Measurements from ENCODE around the gene SEC11A.

SEC11A gene

GRCh38 chr15:84749111-84749991, 33.4 kb upstream of the SEC11A start:
- TF ChIP-seq CTCF (IDR thresholded peaks at IDR 0.05) (no peak), ZFX (IDR thresholded peaks at IDR 0.05; ENCODE audit: borderline replicate concordance) (no peak)
- H3K27ac ChIP-seq = peak overlapping the region; percentile 98

GRCh38 chr15:84748274-84749110, 32.6 kb upstream of the SEC11A start, which contains the start of gene ZNF592:
ZNF592 (plus strand) TSS chr15:84748592; CDS start chr15:84782676, 34,084 bp downstream.
- peak within 1 kb of the TSS; percentile 98 for H3K27ac ChIP-seq
- TF ChIP-seq CTCF (IDR thresholded peaks at IDR 0.05) (peak; percentile 66), ZFX (IDR thresholded peaks at IDR 0.05; ENCODE audit: borderline replicate concordance) (no peak)

- TF ChIP-seq CTCF (IDR thresholded peaks at IDR 0.05) (no peak), ZFX (IDR thresholded peaks at IDR 0.05; ENCODE audit: borderline replicate concordance) (no peak)
- H3K27ac ChIP-seq = peak overlapping the region; percentile 98
These were observed 31.7 kb upstream of the SEC11A start for GRCh38 chr15:84747416-84748273.

- TF ChIP-seq CTCF (IDR thresholded peaks at IDR 0.05) = no peak
- no peak for TF ChIP-seq ZFX (IDR thresholded peaks at IDR 0.05; ENCODE audit: borderline replicate concordance)
- peak overlapping the region; percentile 65 for H3K27ac ChIP-seq
These were observed 25.2 kb upstream of the SEC11A start for GRCh38 chr15:84741121-84741520.

GRCh38 chr15:84740691-84741090, 24.8 kb upstream of the SEC11A start:
- no peak for TF ChIP-seq ZFX (IDR thresholded peaks at IDR 0.05; ENCODE audit: borderline replicate concordance)
- no peak for TF ChIP-seq CTCF (IDR thresholded peaks at IDR 0.05)
- peak overlapping the region; percentile 65 for H3K27ac ChIP-seq

- peak overlapping the region; percentile 19; the same call in 1 of the 2 replicates for H3K27ac ChIP-seq
- TF ChIP-seq CTCF (IDR thresholded peaks at IDR 0.05) (no peak), ZFX (IDR thresholded peaks at IDR 0.05; ENCODE audit: borderline replicate concordance) (no peak)
These were observed 21.1 kb upstream of the SEC11A start for GRCh38 chr15:84737005-84737404.
